Measurements from ENCODE around the gene CD19.
A peak's percentile ranks its signal among the peaks of the same experiment; 100 is the strongest.
"Not testable (repeated sequence)": the region's sequence is repeated elsewhere in the genome, so short reads cannot be mapped to it uniquely, and the experiment has no call there.

CD19 gene

DNA sequence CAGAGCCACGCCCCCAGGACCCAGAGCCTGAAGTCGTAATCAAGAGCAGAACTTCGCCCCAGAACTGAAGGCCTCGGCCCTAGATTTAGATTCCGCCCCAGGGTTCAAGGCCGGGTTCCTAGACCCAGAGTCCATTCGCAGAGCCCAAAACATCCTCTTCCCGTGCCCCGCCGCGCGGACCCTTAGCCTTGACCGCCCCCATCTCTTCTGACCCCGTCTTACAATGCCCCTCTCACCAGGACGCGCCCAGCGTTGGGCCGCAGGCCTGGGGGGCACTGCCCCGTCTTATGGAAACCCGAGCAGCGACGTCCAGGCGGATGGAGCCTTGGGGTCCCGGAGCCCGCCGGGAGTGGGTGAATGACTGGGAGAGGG, 5.0 kb downstream of the CD19 start:
- no peak for DNase-seq (ENCODE audit: low read depth in 2 of 2)

DNA sequence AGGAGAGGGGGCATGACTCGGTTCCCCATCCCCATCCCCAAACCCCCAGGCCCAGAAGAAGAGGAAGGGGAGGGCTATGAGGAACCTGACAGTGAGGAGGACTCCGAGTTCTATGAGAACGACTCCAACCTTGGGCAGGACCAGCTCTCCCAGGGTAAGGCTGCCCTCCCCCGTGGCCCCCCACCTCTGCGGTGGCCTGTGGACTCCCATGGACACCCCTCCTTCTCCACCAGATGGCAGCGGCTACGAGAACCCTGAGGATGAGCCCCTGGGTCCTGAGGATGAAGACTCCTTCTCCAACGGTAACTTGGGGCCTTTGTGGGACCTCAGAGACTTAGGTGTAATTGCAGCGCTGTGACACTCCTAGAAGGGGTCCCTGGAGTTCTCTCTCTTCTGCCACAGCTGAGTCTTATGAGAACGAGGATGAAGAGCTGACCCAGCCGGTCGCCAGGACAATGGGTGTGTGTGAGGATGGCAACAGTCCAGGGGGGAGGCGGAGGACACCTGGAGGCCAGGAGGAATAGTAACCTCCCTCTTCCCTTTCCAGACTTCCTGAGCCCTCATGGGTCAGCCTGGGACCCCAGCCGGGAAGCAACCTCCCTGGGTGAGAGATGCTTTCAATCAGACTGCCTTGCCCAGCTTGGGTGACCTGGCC, 5.6 kb downstream of the CD19 start:
- no peak for DNase-seq (ENCODE audit: low read depth in 2 of 2)

- DNase-seq (ENCODE audit: low read depth in 2 of 2), result no peak
These were observed 7.0 kb downstream of the CD19 start for GRCh38 chr16:28938721-28939120.

GRCh38 chr16:28939825-28940224, 8.1 kb downstream of the CD19 start:
- not testable (repeated sequence) for DNase-seq (ENCODE audit: low read depth in 2 of 2)

GRCh38 chr16:28943281-28943680, 11.5 kb downstream of the CD19 start:
- DNase-seq (ENCODE audit: low read depth in 2 of 2), result no peak

DNA sequence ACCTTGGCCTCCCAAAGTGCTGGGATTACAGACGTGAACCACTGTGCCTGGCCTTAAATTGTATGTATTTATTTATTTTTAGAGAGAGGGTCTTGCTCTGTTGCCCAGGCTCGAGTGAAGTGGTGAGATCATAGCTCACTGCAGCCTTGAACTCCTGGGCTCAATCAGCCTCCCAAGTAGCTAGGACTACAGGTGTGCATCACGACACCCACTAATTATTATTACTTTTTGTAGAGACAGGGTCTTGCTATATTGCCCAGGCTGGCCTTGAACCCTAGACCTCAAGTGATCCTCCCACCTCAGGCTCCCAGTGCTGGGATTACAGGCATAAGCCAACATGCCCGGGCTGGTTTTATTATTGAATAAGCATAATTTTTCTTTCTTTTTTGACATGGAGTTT, 14.9 kb downstream of the CD19 start:
- no peak for DNase-seq (ENCODE audit: low read depth in 2 of 2)

- peak; percentile 99 to 100 for DNase-seq (ENCODE audit: low read depth in 2 of 2)
These were observed 19.1 kb downstream of the CD19 start, which contains the start of gene NFATC2IP for GRCh38 chr16:28950648-28951409. Gene NFATC2IP, plus strand, starts transcription at chr16:28950937. Its CDS starts 75 bp downstream, at chr16:28951012.

GRCh38 chr16:28951410-28951943, 19.7 kb downstream of the CD19 start:
- no peak for DNase-seq (ENCODE audit: low read depth in 2 of 2)

DNA sequence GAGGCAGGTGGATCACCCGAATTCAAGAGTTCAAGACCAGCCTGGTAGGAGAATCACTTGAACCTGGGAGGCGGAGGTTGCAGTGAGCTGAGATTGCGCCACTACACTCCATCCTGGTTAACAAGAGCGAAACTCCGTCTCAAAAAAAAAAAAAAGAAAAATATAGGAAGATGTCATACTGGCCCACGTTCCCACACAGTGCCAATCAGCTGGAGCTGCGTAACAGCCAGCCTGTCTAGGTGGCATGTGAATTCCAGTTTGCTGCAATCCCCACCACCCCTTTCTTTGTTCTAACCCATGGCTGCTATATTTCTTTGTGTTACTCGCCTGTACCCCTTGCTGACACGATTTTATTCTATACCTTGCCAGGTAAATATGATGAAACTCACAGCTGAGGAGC, 26.4 kb downstream of the CD19 start:
- no peak for DNase-seq (ENCODE audit: low read depth in 2 of 2)

GRCh38 chr16:28958836-28959235, 27.1 kb downstream of the CD19 start:
- no peak for DNase-seq (ENCODE audit: low read depth in 2 of 2)

GRCh38 chr16:28964072-28964471, 32.3 kb downstream of the CD19 start:
- DNase-seq (ENCODE audit: low read depth in 2 of 2), result no peak

DNA sequence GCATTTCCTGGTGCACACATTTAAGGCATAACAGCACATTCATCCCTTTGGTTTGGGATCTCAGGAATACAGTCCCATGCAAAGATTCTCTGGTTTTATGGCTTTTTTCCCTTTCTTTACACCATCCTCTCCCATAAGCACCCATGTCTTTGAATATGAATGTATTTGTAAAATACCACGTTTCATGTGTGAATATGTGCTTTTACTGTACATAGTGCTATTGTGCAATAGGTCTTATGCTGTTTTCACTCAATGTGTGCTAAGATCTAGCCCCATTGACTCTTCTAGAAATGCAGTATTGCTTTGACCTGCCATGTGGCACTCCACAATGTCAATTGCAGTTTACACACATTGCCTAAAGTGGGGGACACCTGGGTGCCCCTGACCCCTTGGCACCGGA, 32.7 kb downstream of the CD19 start:
- no peak for DNase-seq (ENCODE audit: low read depth in 2 of 2)

- DNase-seq (ENCODE audit: low read depth in 2 of 2), result no peak
These were observed 35.4 kb downstream of the CD19 start for GRCh38 chr16:28967156-28967555.

DNA sequence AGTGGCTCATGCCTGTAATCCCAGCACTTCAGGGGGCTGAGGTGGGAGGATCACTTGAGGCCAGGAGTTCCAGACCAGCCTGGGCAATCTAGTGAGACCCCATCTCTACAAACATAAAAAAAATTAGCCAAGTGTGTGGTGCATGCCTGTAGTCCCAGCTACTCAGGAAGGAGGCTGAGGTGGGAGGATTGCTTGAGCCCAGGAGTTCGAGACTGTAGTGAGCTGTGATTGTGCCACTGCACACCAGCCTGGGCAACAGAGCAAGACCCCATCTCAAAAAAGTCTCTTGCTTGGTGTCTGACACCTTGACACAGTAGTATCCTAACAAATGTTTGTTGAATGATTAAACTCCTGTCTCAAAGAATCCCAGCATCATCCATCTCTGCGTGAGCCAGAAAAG, 37.9 kb downstream of the CD19 start:
- not testable (repeated sequence) for DNase-seq (ENCODE audit: low read depth in 2 of 2)

- DNase-seq (ENCODE audit: low read depth in 2 of 2), result no peak
These were observed 42.3 kb downstream of the CD19 start for GRCh38 chr16:28974007-28974436.

DNA sequence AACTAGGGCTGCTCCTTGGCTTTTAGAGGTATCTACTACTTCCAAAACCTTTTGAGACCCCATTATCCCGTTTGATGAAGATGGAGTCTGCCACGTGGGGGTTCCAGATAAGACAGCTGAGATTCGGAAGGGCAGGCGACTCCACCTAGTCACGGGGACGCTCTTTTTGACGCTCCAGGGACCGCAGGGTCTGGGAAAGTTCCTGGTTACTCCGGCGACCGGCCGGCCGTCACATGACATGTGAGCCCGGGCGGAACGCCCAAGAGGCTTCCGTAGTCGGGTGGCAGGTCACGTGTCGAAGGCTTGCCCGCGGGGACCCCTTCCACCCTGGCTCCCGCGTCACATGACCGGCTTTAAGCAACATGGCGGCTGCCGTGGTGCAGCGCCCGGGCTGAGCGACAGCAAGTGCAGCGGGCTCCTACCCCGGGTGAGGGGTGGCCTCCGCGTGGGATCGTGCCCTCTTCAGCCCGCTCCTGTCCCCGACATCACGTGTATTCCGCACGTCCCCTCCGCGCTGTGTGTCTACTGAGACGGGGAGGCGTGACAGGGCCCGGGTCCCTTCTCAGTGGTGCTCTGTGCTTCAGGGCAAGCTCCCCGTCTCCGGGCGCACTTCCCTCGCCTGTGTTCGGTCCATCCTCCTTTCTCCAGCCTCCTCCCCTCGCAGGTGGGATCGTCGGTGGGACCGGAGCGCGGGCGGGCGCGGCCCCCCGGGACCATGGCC, 42.8 kb downstream of the CD19 start, which contains the start of gene SPNS1:
TSS of gene SPNS1 (plus strand) at position 342 of the 721 bp plus-strand sequence. CDS start at position 716, 374 bp downstream.
- peak; percentile 90 to 92 for DNase-seq (ENCODE audit: low read depth in 2 of 2)

DNA sequence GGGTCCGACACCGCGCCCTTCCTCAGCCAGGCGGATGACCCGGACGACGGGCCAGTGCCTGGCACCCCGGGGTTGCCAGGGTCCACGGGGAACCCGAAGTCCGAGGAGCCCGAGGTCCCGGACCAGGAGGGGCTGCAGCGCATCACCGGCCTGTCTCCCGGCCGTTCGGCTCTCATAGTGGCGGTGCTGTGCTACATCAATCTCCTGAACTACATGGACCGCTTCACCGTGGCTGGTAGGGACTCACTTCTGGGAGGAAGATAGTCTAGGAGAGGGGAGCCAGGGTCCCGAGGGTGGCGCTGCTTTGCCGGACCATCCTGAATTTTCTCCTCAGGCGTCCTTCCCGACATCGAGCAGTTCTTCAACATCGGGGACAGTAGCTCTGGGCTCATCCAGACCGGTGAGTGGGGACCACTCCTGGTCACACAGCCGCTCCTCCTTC, 43.4 kb downstream of the CD19 start:
- DNase-seq (ENCODE audit: low read depth in 2 of 2), result no peak

GRCh38 chr16:28977703-28978662, 46.2 kb downstream of the CD19 start:
- DNase-seq (ENCODE audit: low read depth in 2 of 2), result no peak

DNA sequence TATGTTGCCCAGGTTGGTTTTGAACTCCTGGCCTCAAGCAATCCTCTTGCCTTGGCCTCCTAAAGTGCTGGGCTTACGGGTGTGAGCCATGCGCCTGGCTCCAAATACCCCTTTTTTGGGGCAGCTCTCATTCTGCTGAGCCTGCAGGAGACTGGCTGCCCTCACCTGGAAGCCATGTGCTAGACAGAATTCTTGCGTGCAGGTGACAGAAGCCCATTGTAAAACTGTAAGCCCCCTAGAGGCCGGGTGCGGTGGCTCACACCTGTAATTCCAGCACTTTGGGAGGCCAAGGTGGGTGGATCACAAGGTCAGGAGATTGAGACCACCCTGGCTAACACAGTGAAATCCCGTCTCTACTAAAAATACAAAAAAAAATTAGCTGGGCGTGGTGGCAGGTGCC, 48.6 kb downstream of the CD19 start:
- not testable (repeated sequence) for DNase-seq (ENCODE audit: low read depth in 2 of 2)

- DNase-seq (ENCODE audit: low read depth in 2 of 2), result no peak
These were observed 49.2 kb downstream of the CD19 start for GRCh38 chr16:28980929-28981328.

DNA sequence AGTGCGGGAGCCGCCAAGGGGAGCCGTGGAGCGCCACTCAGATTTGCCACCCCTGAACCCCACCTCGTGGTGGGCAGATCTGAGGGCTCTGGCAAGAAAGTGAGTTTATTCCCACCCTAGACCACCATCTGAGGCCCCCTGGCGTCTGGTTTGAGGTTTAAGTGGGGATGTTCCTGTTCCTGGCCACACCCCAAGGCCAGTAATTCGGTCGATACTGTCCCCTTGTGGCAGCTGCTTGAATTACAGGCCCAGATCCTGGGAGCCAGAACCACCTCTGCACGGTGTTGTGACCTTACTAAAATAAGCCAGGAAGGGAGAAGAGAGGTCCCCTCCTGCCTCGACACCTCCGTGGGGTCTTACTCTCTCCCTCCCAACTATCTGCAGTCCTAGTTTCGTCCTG, 49.7 kb downstream of the CD19 start:
- no peak for DNase-seq (ENCODE audit: low read depth in 2 of 2)

Measured in stimulated activated CD8-positive, alpha-beta memory T cell treated with anti-CD3 and anti-CD28 coated beads, Interleukin-7, amount 100 ng/mL, for 4 hours (primary cell).